Spleen (tissue), 11 donors: Measurements from ENCODE around the gene CADPS2. TPM values are rescaled to one million over a fixed set of nuclear protein-coding genes. Genes with fewer than 3 reads are reported as not detected.

ENCODE experiments used
- DNase-seq: peaks from one replicate; pipeline ENCODE4 v3.0.0-alpha.2; 2020
- H3K27ac ChIP-seq, 8 donors: fragments of 200-600 bp; sonication (generic) in 7 of 8; 1 replicate in 4 of 8; 2 replicates in 4 of 8; pipeline versions ENCODE4 v1.5.0 to v1.8.0; 2016 to 2021; ENCODE audit warnings: inconsistent platforms in 4 of 8, mild to moderate bottlenecking in 4 of 8, moderate library complexity in 1 of 8
- H3K27me3 ChIP-seq, 7 donors: fragments of 200-600 bp; sonication (generic) in 6 of 7; replicated peaks in 1 of 7; 1 replicate in 4 of 7; 2 replicates in 3 of 7; pipeline versions ENCODE4 v1.5.0 to v1.8.0; 2016 to 2021; ENCODE audit warnings: inconsistent platforms in 3 of 7, mild to moderate bottlenecking in 1 of 7
- H3K36me3 ChIP-seq, 6 donors: fragments of 200-600 bp; sonication (generic) in 5 of 6; 1 replicate in 4 of 6; 2 replicates in 2 of 6; pipeline versions ENCODE4 v1.5.0 to v1.8.0; 2016 to 2021; ENCODE audit warnings: inconsistent platforms in 2 of 6
- H3K4me1 ChIP-seq, 6 donors: fragments of 200-600 bp; sonication (generic) in 5 of 6; 1 replicate in 3 of 6; 2 replicates in 3 of 6; pipeline versions ENCODE4 v1.5.0 to v1.8.0; 2016 to 2021; ENCODE audit warnings: inconsistent platforms in 3 of 6
- H3K4me3 ChIP-seq, 8 donors: fragments of 200-600 bp; sonication (generic) in 7 of 8; 1 replicate in 4 of 8; 2 replicates in 4 of 8; pipeline versions ENCODE4 v1.5.0 to v1.8.0; 2016 to 2021; ENCODE audit warnings: inconsistent platforms in 4 of 8, mild to moderate bottlenecking in 4 of 8, moderate library complexity in 2 of 8
- H3K9me3 ChIP-seq, 8 donors: fragments of 200-600 bp; sonication (generic) in 7 of 8; 1 replicate in 4 of 8; 2 replicates in 4 of 8; pipeline versions ENCODE4 v1.5.0 to v1.8.0; 2016 to 2021; ENCODE audit warnings: inconsistent platforms in 4 of 8
- CTCF ChIP-seq, 11 experiments: fragments of 200-600 bp in 7 of 11; fragments of 450-650 bp in 4 of 11; sonication (generic) in 4 of 11; IDR thresholded peaks in 8 of 11; conservative IDR thresholded peaks in 3 of 11; 1 replicate in 7 of 11; 2 replicates in 4 of 11; pipeline versions ENCODE4 v1.4.0 to v1.8.0; 2016 to 2021; ENCODE audit warnings: antibody characterized with exemption in 11 of 11, inconsistent platforms in 4 of 11, mild to moderate bottlenecking in 1 of 11
- POLR2A ChIP-seq, 3 donors: fragments of 450-650 bp; IDR thresholded peaks; one replicate each; pipeline ENCODE4 v1.5.1; 2017; ENCODE audit warnings: antibody characterized with exemption in 3 of 3, mild to moderate bottlenecking in 1 of 3
- POLR2AphosphoS5 ChIP-seq, 3 donors: sonication (generic); formaldehyde crosslinking; IDR thresholded peaks; one replicate each; pipeline ENCODE4 v1.5.1; 2017; ENCODE audit warnings: antibody characterized with exemption in 3 of 3
- WGBS, 5 donors: extraction: QIAGEN DNeasy Blood & Tissue Kit in 3 of 5; methylation state at CpG; one replicate each; pipeline versions ENCODE4 v1.1.5 to v1.1.7; 2013 to 2018; 5-methylcytosine and 5-hydroxymethylcytosine counted together
- intact Hi-C: fragments of 100-400 bp; cut with DNase I; formaldehyde crosslinking; loops from one replicate; pipeline ENCODE4 v1.15.0; 2023; ENCODE audit warnings: low total_unique reads
- polyA plus RNA-seq, 3 donors: library from polyadenylated mRNA; stranded (reverse); fragments of 200-250 nt; gene quantifications; one replicate each; pipeline ENCODE4 v1.2.1, GENCODE V29; 2013
- total RNA-seq, 7 donors: library from RNA; depleted of rRNA in 3 of 7; stranded (reverse); fragments of >200 nt in 3 of 7; fragmentation: NEBNext Ultra II Directional in 4 of 7; extraction: Animal tissue kit (Norgen Biotek cat#: 25700) in 4 of 7; gene quantifications; one replicate each; pipeline versions ENCODE4 v1.1.0 to v1.2.1, GENCODE V29; 2016 to 2021
- donor health status: healthy with polysubstance abuse.
- donor health status: DM: no; HTN: no; CAD: no; lungs with moderate emphysema.
- donor health status: DM: no; HTN: no; CAD: no.
- donor health status: Bipolar disorder and iron deficiency.
- donor health status: healthy.
- donor health status: DM: no; HTN: no; CAD: no.
- donor health status: DM: yes; HTN: yes; CAD: no.

CADPS2 gene
- total and polyA plus RNA-seq, 10 donors: 2.4 to 19.3 (median 11.7) TPM

- Histone ChIP-seq H3K9me3 (no peaks in the 10 kb centered on the region), H3K36me3 (no peaks in the 10 kb centered on the region), H3K27ac (no peak overlapping the region), H3K4me1 (no peaks in the 10 kb centered on the region), H3K27me3 (no peaks in the 10 kb centered on the region), H3K4me3 (no peak overlapping the region)
- TF ChIP-seq POLR2AphosphoS5 (IDR thresholded peaks at IDR 0.05) (no peak), CTCF (IDR thresholded peaks at IDR 0.05 in 8 of 11, conservative IDR thresholded peaks at IDR 0.05 in 3 of 11) (no peak), POLR2A (IDR thresholded peaks at IDR 0.05) (no peak)
- intact Hi-C loops: no loop called here
- DNase-seq: no peak
Observed at GRCh38 chr7:122521767-122522166, 364.5 kb downstream of the CADPS2 start.

- intact Hi-C loops: no loop called here
- Histone ChIP-seq H3K9me3 (no peaks in the 10 kb centered on the region), H3K4me3 (no peak overlapping the region), H3K27ac (no peak overlapping the region), H3K36me3 (no peaks in the 10 kb centered on the region), H3K27me3 (no peaks in the 10 kb centered on the region), H3K4me1 (no peaks in the 10 kb centered on the region)
- WGBS, 5 donors: 55 to 68% (median 63%) methylated on average over 5 of the region's 5 CpGs
- TF ChIP-seq POLR2AphosphoS5 (IDR thresholded peaks at IDR 0.05) (no peak), CTCF (IDR thresholded peaks at IDR 0.05 in 8 of 11, conservative IDR thresholded peaks at IDR 0.05 in 3 of 11) (no peak), POLR2A (IDR thresholded peaks at IDR 0.05) (no peak)
- DNase-seq: no peak
Observed at GRCh38 chr7:122520971-122521555, 365.2 kb downstream of the CADPS2 start.

- Histone ChIP-seq H3K4me1 (no peaks in the 10 kb centered on the region), H3K9me3 (no peaks in the 10 kb centered on the region), H3K27me3 (no peaks in the 10 kb centered on the region), H3K36me3 (no peaks in the 10 kb centered on the region), H3K27ac (no peak overlapping the region), H3K4me3 (no peak overlapping the region)
- intact Hi-C loops: no loop called here
- TF ChIP-seq CTCF (IDR thresholded peaks at IDR 0.05 in 8 of 11, conservative IDR thresholded peaks at IDR 0.05 in 3 of 11) (no peak), POLR2A (IDR thresholded peaks at IDR 0.05) (no peak), POLR2AphosphoS5 (IDR thresholded peaks at IDR 0.05) (no peak)
- WGBS, 5 donors: 75 to 88% (median 80%) methylated on average over 4 of the region's 4 CpGs
- DNase-seq: no peak
Observed at GRCh38 chr7:122518488-122518887, 367.8 kb downstream of the CADPS2 start.

GRCh38 chr7:122517576-122517975 is 368.7 kb downstream of the CADPS2 start:
- Histone ChIP-seq H3K27ac (no peak overlapping the region), H3K27me3 (no peaks in the 10 kb centered on the region), H3K9me3 (no peaks in the 10 kb centered on the region), H3K36me3 (no peaks in the 10 kb centered on the region), H3K4me1 (no peaks in the 10 kb centered on the region), H3K4me3 (no peak overlapping the region)
- 33 to 88% (median 86%) methylated on average over 1 of the region's 1 CpG for WGBS, 5 donors
- intact Hi-C loops: no loop called here
- TF ChIP-seq CTCF (IDR thresholded peaks at IDR 0.05 in 8 of 11, conservative IDR thresholded peaks at IDR 0.05 in 3 of 11): no peak
- TF ChIP-seq POLR2A (IDR thresholded peaks at IDR 0.05): no peak
- no peak for TF ChIP-seq POLR2AphosphoS5 (IDR thresholded peaks at IDR 0.05)
- DNase-seq: no peak
